GM12865 (cell line): ENCODE measurements around the gene BUD31.

Experiments
- DNase-seq: peaks from one replicate; pipeline ENCODE4 v3.0.0; 2010; ENCODE audit warnings: low read depth
- H3K4me3 ChIP-seq: 2 replicates; pipeline ENCODE4 v1.5.1; 2011; ENCODE audit warnings: mild to moderate bottlenecking, low read depth, low read length, control low read depth
- CTCF ChIP-seq: IDR thresholded peaks from 2 replicates; pipeline ENCODE4 v1.5.1; 2011; ENCODE audit warnings: low read length, control low read depth, low read depth, inconsistent platforms; ENCODE audit not compliant: insufficient read depth; ENCODE audit errors: missing control alignments

The BUD31 gene

DNA sequence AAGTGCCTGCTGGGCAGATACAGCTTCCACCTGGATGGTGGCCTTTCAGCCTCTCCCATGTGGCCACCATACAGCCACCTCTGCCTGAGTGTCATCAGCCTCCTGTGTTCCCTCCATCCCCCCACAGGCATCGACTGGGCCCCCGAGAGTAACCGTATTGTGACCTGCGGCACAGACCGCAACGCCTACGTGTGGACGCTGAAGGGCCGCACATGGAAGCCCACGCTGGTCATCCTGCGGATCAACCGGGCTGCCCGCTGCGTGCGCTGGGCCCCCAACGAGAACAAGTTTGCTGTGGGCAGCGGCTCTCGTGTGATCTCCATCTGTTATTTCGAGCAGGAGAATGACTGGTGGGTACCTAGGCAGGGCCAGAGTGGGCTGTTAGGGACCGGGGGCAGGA, 20.9 kb upstream of the BUD31 start:
- no peak overlapping the region for H3K4me3 ChIP-seq
- DNase-seq = no peak

DNA sequence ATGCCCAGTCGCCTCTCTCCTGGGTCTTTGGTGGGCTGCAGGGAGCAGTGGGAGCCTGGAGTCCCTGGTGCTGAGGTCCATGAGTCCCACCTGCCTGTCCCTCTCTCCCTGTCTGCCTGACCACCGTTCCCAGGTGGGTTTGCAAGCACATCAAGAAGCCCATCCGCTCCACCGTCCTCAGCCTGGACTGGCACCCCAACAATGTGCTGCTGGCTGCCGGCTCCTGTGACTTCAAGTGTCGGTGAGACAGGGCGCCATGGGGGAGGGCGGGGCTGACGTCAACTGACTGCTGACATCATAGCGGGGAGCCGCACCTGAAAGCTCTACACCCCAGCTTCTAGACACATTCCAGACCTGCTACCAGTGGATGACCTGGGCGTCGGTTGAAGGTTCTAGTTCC, 19.0 kb upstream of the BUD31 start:
- no peak for TF ChIP-seq CTCF
- H3K4me3 ChIP-seq = no peak overlapping the region
- no peak for DNase-seq

More for the DNA sequence above, 20.9 kb upstream of the BUD31 start:
- no peak for TF ChIP-seq CTCF

DNA sequence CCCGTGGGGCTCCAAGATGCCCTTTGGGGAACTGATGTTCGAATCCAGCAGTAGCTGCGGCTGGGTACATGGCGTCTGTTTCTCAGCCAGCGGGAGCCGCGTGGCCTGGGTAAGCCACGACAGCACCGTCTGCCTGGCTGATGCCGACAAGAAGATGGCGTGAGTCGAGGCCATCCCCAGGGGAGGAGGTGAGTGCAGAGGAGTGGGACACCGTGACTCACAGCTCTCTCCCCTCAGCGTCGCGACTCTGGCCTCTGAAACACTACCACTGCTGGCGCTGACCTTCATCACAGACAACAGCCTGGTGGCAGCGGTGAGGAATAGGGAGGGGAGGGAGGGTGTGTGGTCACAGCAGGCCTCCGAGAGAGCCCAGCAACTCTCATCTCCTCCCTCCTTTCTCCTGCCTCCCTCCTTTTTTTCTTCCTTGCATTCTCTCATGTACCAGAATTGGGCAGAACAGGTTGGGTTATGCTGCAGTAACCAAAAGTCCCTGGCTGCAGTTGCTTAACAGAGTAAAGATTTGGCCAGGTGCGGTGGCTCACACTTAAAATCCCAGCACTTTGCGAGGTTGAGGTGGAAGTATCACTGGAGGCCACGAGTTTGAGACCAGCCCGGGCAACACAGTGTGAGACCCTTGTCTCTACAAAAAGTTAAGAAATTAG, 17.7 kb upstream of the BUD31 start:
- no peak for DNase-seq
- H3K4me3 ChIP-seq = no peak overlapping the region
- no peak for TF ChIP-seq CTCF

- TF ChIP-seq CTCF = no peak
- DNase-seq = no peak
- no peak overlapping the region for H3K4me3 ChIP-seq
Measured at GRCh38 chr7:99392046-99392445, 16.7 kb upstream of the BUD31 start.

GRCh38 chr7:99392659-99393354, 16.0 kb upstream of the BUD31 start:
- DNase-seq = peak; percentile 71
- TF ChIP-seq CTCF = no peak
- H3K4me3 ChIP-seq = no peak overlapping the region

DNA sequence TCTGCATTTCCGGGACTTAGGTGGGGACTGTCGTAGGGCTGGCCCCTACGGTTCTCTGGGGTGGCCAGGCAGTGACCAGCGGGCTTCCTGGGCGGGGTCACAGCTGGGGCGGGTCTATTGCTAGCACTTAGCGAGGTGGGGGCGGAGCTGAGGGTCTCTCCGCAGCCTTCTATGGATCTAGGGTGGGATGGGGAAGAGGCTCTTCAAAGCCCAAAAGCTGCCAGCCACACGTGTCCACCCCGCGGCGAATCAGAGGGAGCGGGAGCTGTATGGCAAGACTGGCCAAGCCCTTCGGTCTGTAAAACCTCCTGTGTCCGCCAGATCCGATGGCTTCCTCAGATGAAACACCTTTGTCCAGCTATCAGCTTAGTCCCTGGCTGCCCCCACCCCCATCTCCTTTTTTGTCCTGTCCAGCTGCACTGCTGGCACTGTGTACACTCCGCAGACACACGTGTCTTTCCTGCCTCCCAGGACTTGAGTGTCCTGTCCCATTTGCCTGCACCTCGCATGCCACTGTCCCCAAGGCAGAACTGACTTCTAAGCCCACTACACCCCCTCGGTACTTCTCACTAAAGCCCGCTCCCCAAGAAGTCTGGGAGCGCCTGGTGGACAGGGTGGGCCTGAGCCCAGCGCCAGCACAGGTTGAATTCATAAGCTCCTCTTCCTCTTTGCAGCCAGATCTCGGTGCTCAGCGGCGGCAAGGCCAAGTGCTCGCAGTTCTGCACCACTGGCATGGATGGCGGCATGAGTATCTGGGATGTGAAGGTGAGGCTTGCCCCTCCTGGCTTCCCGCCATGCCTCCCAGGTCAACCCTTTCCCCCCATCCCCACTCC, 15.2 kb upstream of the BUD31 start:
- DNase-seq = no peak
- no peak for TF ChIP-seq CTCF
- H3K4me3 ChIP-seq = no peak overlapping the region
